H54 (cell line): ENCODE data around the gene SLC16A2.

Experiments
- DNase-seq: peaks from one replicate; pipeline ENCODE4 v3.0.0; 2011; ENCODE audit warnings: low spot score, mixed read lengths; ENCODE audit not compliant: insufficient read length
- FAIRE-seq: peaks from 3 replicates; lab custom pipeline; 2011; peaks lifted over from hg19 to GRCh38; lab: Jason Lieb, UNC
- POLR2A ChIP-seq: IDR thresholded peaks from 2 replicates; pipeline ENCODE4 v1.6.1; 2011; ENCODE audit warnings: low read depth, mild to moderate bottlenecking, low read length

Gene SLC16A2

GRCh38 chrX:74421036-74421739, at the start of gene SLC16A2:
TSS of gene SLC16A2 (plus strand) at chrX:74421493. CDS start at chrX:74421638, 145 bp downstream.
- no peak; the same call in 1 of the 2 replicates for TF ChIP-seq POLR2A
- DNase-seq (peak; percentile 58), FAIRE-seq (peak; percentile 15)

GRCh38 chrX:74372272-74372671, 49.0 kb upstream of the SLC16A2 start:
- DNase-seq, result no peak
- TF ChIP-seq POLR2A, result no peak
- FAIRE-seq, result no peak

- no peak for DNase-seq
- no peak for FAIRE-seq
- no peak for TF ChIP-seq POLR2A
Observed at GRCh38 chrX:74377282-74377681, 44.0 kb upstream of the SLC16A2 start.

- peak; percentile 90 for FAIRE-seq
Observed at GRCh38 chrX:74382613-74383012, 38.7 kb upstream of the SLC16A2 start.

GRCh38 chrX:74383611-74384010, 37.7 kb upstream of the SLC16A2 start:
- TF ChIP-seq POLR2A, result no peak
- FAIRE-seq, result peak; percentile 84
- peak; percentile 12 for DNase-seq

More at GRCh38 chrX:74382613-74383012, 38.7 kb upstream of the SLC16A2 start:
- peak; percentile 19 for DNase-seq
- TF ChIP-seq POLR2A, result no peak

GRCh38 chrX:74389016-74389722, 32.1 kb upstream of the SLC16A2 start:
- DNase-seq (no peak), FAIRE-seq (no peak)
- no peak for TF ChIP-seq POLR2A

- TF ChIP-seq POLR2A, result no peak
- FAIRE-seq, result no peak
Observed at GRCh38 chrX:74395556-74395955, 25.7 kb upstream of the SLC16A2 start.

GRCh38 chrX:74405973-74406489, 15.3 kb upstream of the SLC16A2 start:
- DNase-seq (no peak), FAIRE-seq (no peak)
- no peak for TF ChIP-seq POLR2A

More at GRCh38 chrX:74395556-74395955, 25.7 kb upstream of the SLC16A2 start:
- DNase-seq, result no peak

- DNase-seq, result no peak
- TF ChIP-seq POLR2A, result no peak
- FAIRE-seq, result no peak
Observed at GRCh38 chrX:74408304-74408703, 13.0 kb upstream of the SLC16A2 start.

GRCh38 chrX:74419864-74420195, 1.5 kb upstream of the SLC16A2 start:
- FAIRE-seq (no peak), DNase-seq (no peak)
- TF ChIP-seq POLR2A, result no peak

GRCh38 chrX:74420196-74421035, 877 bp upstream of the SLC16A2 start:
- DNase-seq, result peak; percentile 66
- TF ChIP-seq POLR2A, result no peak
- no peak for FAIRE-seq

GRCh38 chrX:74421740-74422352, 553 bp downstream of the SLC16A2 start:
- no peak for TF ChIP-seq POLR2A
- DNase-seq (no peak), FAIRE-seq (no peak)

- no peak for FAIRE-seq
- DNase-seq, result peak; percentile 28
Observed at GRCh38 chrX:74422576-74423288, 1.4 kb downstream of the SLC16A2 start.

More at GRCh38 chrX:74422576-74423288, 1.4 kb downstream of the SLC16A2 start:
- no peak for TF ChIP-seq POLR2A
